ENCODE results near the gene PCYT2. TPM values are rescaled to one million over a fixed set of nuclear protein-coding genes. Genes with fewer than 3 reads are reported as not detected.

Gene PCYT2
- total RNA-seq, 4 donors from 2014 or later: 18.4 to 45.8 (median 34.4) TPM

GRCh38 chr17:81913394-81914102 lies 2.3 kb upstream of the PCYT2 start:
- Histone ChIP-seq H3K27me3 (no peaks in the 10 kb centered on the region), H3K9me3 (no peaks in the 10 kb centered on the region), H3K27ac (no peak overlapping the region), H3K4me1 (peaks cover 6 to 48% (median 20%) of the 10 kb centered on the region in 3 donors), H3K4me3 (no peak overlapping the region), H3K36me3 (peaks cover 0 to 51% of the 10 kb centered on the region in 2 donors)
- TF ChIP-seq EP300 (IDR thresholded peaks at IDR 0.05): no peak
- TF ChIP-seq CTCF (IDR thresholded peaks at IDR 0.05): no peak
- no peak for TF ChIP-seq POLR2AphosphoS5 (IDR thresholded peaks at IDR 0.05)
- TF ChIP-seq POLR2A (IDR thresholded peaks at IDR 0.05): no peak
- ATAC-seq: no peak
- WGBS, 2 donors (ENCODE audit: low coverage in 1 of 2): 94 to 100% methylated on average over 2 to 3 of the region's 31 CpGs

- Histone ChIP-seq H3K4me3 (no peak overlapping the region), H3K27me3 (no peaks in the 10 kb centered on the region), H3K36me3 (peaks cover 0 to 60% of the 10 kb centered on the region in 2 donors), H3K27ac (peak overlapping the region in 1 of 4 donors; percentile 88), H3K4me1 (peaks cover 6 to 42% (median 16%) of the 10 kb centered on the region in 3 donors), H3K9me3 (no peaks in the 10 kb centered on the region)
- WGBS, 2 donors (ENCODE audit: low coverage in 1 of 2): 93 to 100% methylated on average over 1 to 6 of the region's 32 CpGs
- TF ChIP-seq CTCF (IDR thresholded peaks at IDR 0.05): no peak
- no peak for TF ChIP-seq EP300 (IDR thresholded peaks at IDR 0.05)
- no peak for TF ChIP-seq POLR2A (IDR thresholded peaks at IDR 0.05)
- no peak for TF ChIP-seq POLR2AphosphoS5 (IDR thresholded peaks at IDR 0.05)
- no peak for ATAC-seq
Measured at GRCh38 chr17:81912441-81913309, 1.5 kb upstream of the PCYT2 start.

- Histone ChIP-seq H3K27ac (peak overlapping the region; percentile 10 to 88 (median 80)), H3K4me1 (peaks cover 3 to 35% (median 11%) of the 10 kb centered on the region in 3 donors), H3K9me3 (no peaks in the 10 kb centered on the region), H3K27me3 (no peaks in the 10 kb centered on the region), H3K4me3 (peak overlapping the region in 1 of 2 donors; percentile 84), H3K36me3 (peaks cover 0 to 67% of the 10 kb centered on the region in 2 donors)
- TF ChIP-seq POLR2A (IDR thresholded peaks at IDR 0.05) (no peak), POLR2AphosphoS5 (IDR thresholded peaks at IDR 0.05) (no peak), EP300 (IDR thresholded peaks at IDR 0.05) (no peak)
- WGBS, 2 donors (ENCODE audit: low coverage in 1 of 2): 89 to 100% methylated on average over 3 to 7 of the region's 19 CpGs
- no peak for ATAC-seq
Measured at GRCh38 chr17:81911969-81912368, 770 bp upstream of the PCYT2 start.

- Histone ChIP-seq H3K27ac (peak overlapping the region in 3 of 4 donors; percentile 72 to 88 (median 85)), H3K4me3 (peak overlapping the region; percentile 38 to 84), H3K36me3 (peaks cover 0 to 76% of the 10 kb centered on the region in 2 donors), H3K4me1 (peaks cover 0 to 24% (median 6%) of the 10 kb centered on the region in 3 donors), H3K9me3 (no peaks in the 10 kb centered on the region), H3K27me3 (no peaks in the 10 kb centered on the region)
- WGBS, 2 donors (ENCODE audit: low coverage in 1 of 2): no CpG with 5 or more reads among the region's 55 CpGs
- TF ChIP-seq POLR2AphosphoS5 (IDR thresholded peaks at IDR 0.05) (no peak), CTCF (IDR thresholded peaks at IDR 0.05) (peak in 1 of 4 experiments; percentile 2), EP300 (IDR thresholded peaks at IDR 0.05) (no peak), POLR2A (IDR thresholded peaks at IDR 0.05) (no peak)
- no peak for ATAC-seq
Measured at GRCh38 chr17:81910840-81911276, 341 bp downstream of the PCYT2 start.
